Astrocyte (in vitro differentiated cells and primary cell): Measurements from ENCODE around the gene CARM1.

Source experiments
- CTCF ChIP-seq: IDR thresholded peaks from 2 replicates; pipeline ENCODE4 v1.5.1; 2011; ENCODE audit warnings: low read depth, mild to moderate bottlenecking, inconsistent platforms, low read length, moderate library complexity; ENCODE audit not compliant: insufficient read depth
- EZH2 ChIP-seq: IDR thresholded peaks from 2 replicates; pipeline ENCODE4 v1.6.1; 2012; ENCODE audit warnings: mild to moderate bottlenecking, low read length, inconsistent platforms; ENCODE audit not compliant: insufficient read depth

- TF ChIP-seq CTCF (no peak), EZH2 (no peak)
Measured at GRCh38 chr19:10832939-10833296, 38.4 kb upstream of the CARM1 start.
